Body of pancreas (tissue), 4 donors: ENCODE measurements around the gene CTTNBP2. TPM values are rescaled to one million over a fixed set of nuclear protein-coding genes. Genes with fewer than 3 reads are reported as not detected.
A peak's percentile ranks its signal among the peaks of the same experiment; 100 is the strongest.

Source experiments
- ATAC-seq: fragments of 150-250 bp; one replicate; pipeline ENCODE4 v1.9.1; 2016
- DNase-seq, 4 donors: peaks; one replicate each; pipeline ENCODE4 v3.0.0-alpha.2; 2019
- H3K27ac ChIP-seq, 4 donors: fragments of 200-600 bp; sonication (generic); 1 replicate in 3 of 4; 2 replicates in 1 of 4; pipeline versions ENCODE4 v1.5.1 to v1.6.1; 2016 to 2019; ENCODE audit warnings: mild to moderate bottlenecking in 1 of 4, mixed read lengths in 1 of 4, moderate library complexity in 1 of 4
- H3K27me3 ChIP-seq, 2 donors: fragments of 200-600 bp; sonication (generic); one replicate each; pipeline ENCODE4 v1.6.0; 2016; ENCODE audit warnings: mild to moderate bottlenecking in 1 of 2
- H3K36me3 ChIP-seq, 2 donors: fragments of 200-600 bp; sonication (generic); replicated peaks in 1 of 2; 2 replicates each; pipeline ENCODE4 v1.5.1; 2016; ENCODE audit warnings: low read depth in 2 of 2; ENCODE audit not compliant: insufficient read depth in 1 of 2
- H3K4me1 ChIP-seq: fragments of 200-600 bp; sonication (generic); one replicate; pipeline ENCODE4 v1.6.0; 2016
- H3K4me3 ChIP-seq, 2 donors: fragments of 200-600 bp; sonication (generic); 1 replicate in 1 of 2; 2 replicates in 1 of 2; pipeline ENCODE4 v1.5.1; 2016 to 2019
- H3K9me3 ChIP-seq, 3 donors: fragments of 200-600 bp; sonication (generic); 1 replicate in 2 of 3; 2 replicates in 1 of 3; pipeline ENCODE4 v1.5.1; 2016
- POLR2A ChIP-seq, 3 donors: fragments of 450-650 bp; IDR thresholded peaks; one replicate each; pipeline ENCODE4 v1.6.1; 2016; ENCODE audit warnings: antibody characterized with exemption in 3 of 3, mild to moderate bottlenecking in 2 of 3
- WGBS, 2 donors: methylation state at CpG; one replicate each; pipeline ENCODE4 v1.1.5; 2017; 5-methylcytosine and 5-hydroxymethylcytosine counted together
- intact Hi-C: fragments of 100-400 bp; cut with DNase I; formaldehyde crosslinking; loops from one replicate; pipeline ENCODE4 v1.15.1; 2023
- total RNA-seq, 2 donors: library from RNA; depleted of rRNA; stranded (reverse); fragments of >200 nt; gene quantifications; one replicate each; pipeline ENCODE4 v1.1.0, GENCODE V29; 2016
- TF ChIP-seq, protein P1 (sequence below), 7 experiments: fragments of 450-650 bp in 4 of 7; fragments of 200-600 bp in 3 of 7; sonication (generic) in 3 of 7; IDR thresholded peaks; one replicate each; pipeline ENCODE4 v1.5.1; 2016 to 2019; ENCODE audit warnings: antibody characterized with exemption in 7 of 7

Gene CTTNBP2
- total RNA-seq, 2 donors from 2014 or later, result 18.5 to 25.7 TPM

DNA sequence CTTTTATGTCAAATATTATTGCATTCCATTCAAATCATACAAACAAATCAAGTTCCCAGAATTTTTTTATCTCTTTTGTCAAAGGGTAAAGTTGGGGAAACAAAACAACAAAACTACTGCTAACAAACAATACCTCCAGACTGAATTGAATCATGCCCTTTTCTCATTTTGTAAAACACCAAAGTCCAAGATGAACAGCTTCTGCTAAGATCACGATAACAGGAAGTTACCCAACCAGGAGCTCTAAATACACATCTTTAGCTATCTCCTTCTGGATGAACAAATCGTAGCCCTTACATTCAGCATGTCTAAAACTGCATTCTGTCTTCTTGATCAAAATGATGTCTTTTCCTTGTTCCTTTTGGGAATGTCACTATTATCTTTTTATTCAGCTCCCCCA, 97.4 kb downstream of the CTTNBP2 start:
- no peaks in the 10 kb centered on the region for H3K9me3 ChIP-seq
- intact Hi-C loops, result no loop called here
- DNase-seq, result no peak
- no peaks in the 10 kb centered on the region for H3K36me3 ChIP-seq
- WGBS, 2 donors, result 68 to 86% methylated on average over 2 of the region's 2 CpGs
- no peaks in the 10 kb centered on the region for H3K27me3 ChIP-seq
- no peak overlapping the region for H3K4me3 ChIP-seq
- TF ChIP-seq, protein P1, sequence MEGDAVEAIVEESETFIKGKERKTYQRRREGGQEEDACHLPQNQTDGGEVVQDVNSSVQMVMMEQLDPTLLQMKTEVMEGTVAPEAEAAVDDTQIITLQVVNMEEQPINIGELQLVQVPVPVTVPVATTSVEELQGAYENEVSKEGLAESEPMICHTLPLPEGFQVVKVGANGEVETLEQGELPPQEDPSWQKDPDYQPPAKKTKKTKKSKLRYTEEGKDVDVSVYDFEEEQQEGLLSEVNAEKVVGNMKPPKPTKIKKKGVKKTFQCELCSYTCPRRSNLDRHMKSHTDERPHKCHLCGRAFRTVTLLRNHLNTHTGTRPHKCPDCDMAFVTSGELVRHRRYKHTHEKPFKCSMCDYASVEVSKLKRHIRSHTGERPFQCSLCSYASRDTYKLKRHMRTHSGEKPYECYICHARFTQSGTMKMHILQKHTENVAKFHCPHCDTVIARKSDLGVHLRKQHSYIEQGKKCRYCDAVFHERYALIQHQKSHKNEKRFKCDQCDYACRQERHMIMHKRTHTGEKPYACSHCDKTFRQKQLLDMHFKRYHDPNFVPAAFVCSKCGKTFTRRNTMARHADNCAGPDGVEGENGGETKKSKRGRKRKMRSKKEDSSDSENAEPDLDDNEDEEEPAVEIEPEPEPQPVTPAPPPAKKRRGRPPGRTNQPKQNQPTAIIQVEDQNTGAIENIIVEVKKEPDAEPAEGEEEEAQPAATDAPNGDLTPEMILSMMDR (IDR thresholded peaks at IDR 0.05), result no peak
- no peak for TF ChIP-seq POLR2A (IDR thresholded peaks at IDR 0.05)
- H3K27ac ChIP-seq, result no peak overlapping the region
- ATAC-seq, result no peak
- no peaks in the 10 kb centered on the region for H3K4me1 ChIP-seq

DNA sequence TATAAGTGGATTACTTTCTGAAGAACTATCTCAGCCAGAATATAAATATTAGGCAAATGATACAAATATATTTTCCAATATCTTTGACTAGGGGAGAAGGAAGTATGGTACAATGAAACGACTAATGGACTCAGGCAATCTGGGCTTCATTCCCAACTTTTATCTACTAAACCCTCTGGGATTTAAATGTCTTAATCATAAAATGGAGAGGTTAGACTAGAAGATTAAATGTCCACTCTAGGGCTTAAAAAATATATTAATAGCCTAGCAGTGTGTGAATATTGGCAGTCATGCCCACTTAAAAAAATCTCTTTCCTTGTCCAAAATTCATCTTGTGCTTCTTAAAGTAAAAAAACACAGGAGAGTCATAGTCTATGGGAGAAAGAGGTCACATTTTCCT, 98.3 kb downstream of the CTTNBP2 start:
- Histone ChIP-seq H3K36me3 (no peaks in the 10 kb centered on the region), H3K27ac (no peak overlapping the region), H3K9me3 (no peaks in the 10 kb centered on the region), H3K4me3 (no peak overlapping the region), H3K27me3 (no peaks in the 10 kb centered on the region), H3K4me1 (no peaks in the 10 kb centered on the region)
- DNase-seq (no peak), ATAC-seq (no peak)
- intact Hi-C loops, result no loop called here
- TF ChIP-seq, protein P1 (IDR thresholded peaks at IDR 0.05), result no peak
- TF ChIP-seq POLR2A (IDR thresholded peaks at IDR 0.05), result no peak
- WGBS, 2 donors, result 16 to 18% methylated on average over 1 of the region's 1 CpG

DNA sequence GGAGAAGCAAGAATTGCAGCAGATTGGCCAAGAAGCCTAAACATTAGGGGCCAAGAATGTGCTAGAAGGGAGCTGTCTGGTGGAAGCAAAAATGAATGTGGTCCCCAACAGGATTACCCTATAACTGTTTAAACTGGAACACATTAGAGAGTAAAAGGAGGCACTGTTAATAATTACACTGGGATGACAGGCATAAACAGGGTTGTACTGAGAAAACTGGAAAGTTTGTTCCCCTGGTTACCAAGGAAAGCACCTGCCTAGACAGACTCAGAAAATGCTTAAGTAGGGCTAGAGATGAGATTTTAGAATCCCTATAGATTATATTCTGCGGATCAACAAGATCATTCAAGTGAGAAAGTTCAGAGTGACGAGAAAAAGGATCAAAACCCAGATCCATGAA, 100.8 kb downstream of the CTTNBP2 start:
- H3K36me3 ChIP-seq, result no peaks in the 10 kb centered on the region
- no peaks in the 10 kb centered on the region for H3K27me3 ChIP-seq
- no peak for DNase-seq
- ATAC-seq, result no peak
- H3K9me3 ChIP-seq, result no peaks in the 10 kb centered on the region
- WGBS, 2 donors, result 87 to 91% methylated on average over 2 of the region's 2 CpGs
- no peak for TF ChIP-seq POLR2A (IDR thresholded peaks at IDR 0.05)
- TF ChIP-seq, protein P1 (IDR thresholded peaks at IDR 0.05), result no peak
- intact Hi-C loops, result no loop called here
- H3K27ac ChIP-seq, result no peak overlapping the region
- no peaks in the 10 kb centered on the region for H3K4me1 ChIP-seq
- no peak overlapping the region for H3K4me3 ChIP-seq

GRCh38 chr7:117771756-117772155, 101.5 kb downstream of the CTTNBP2 start:
- Histone ChIP-seq H3K9me3 (no peaks in the 10 kb centered on the region), H3K4me3 (no peak overlapping the region), H3K4me1 (no peaks in the 10 kb centered on the region), H3K36me3 (no peaks in the 10 kb centered on the region), H3K27me3 (no peaks in the 10 kb centered on the region), H3K27ac (no peak overlapping the region)
- TF ChIP-seq POLR2A (IDR thresholded peaks at IDR 0.05), result no peak
- TF ChIP-seq, protein P1 (IDR thresholded peaks at IDR 0.05), result no peak
- 55 to 82% methylated on average over 4 of the region's 4 CpGs for WGBS, 2 donors
- intact Hi-C loops, result no loop called here
- no peak for ATAC-seq
- DNase-seq, result peak in 1 of 4 donors; percentile 9

- H3K4me1 ChIP-seq, result no peaks in the 10 kb centered on the region
- H3K27me3 ChIP-seq, result no peaks in the 10 kb centered on the region
- H3K4me3 ChIP-seq, result no peak overlapping the region
- DNase-seq (no peak), ATAC-seq (no peak)
- no peak overlapping the region for H3K27ac ChIP-seq
- no peaks in the 10 kb centered on the region for H3K9me3 ChIP-seq
- H3K36me3 ChIP-seq, result no peaks in the 10 kb centered on the region
- intact Hi-C loops, result no loop called here
- TF ChIP-seq, protein P1 (IDR thresholded peaks at IDR 0.05), result no peak
- no peak for TF ChIP-seq POLR2A (IDR thresholded peaks at IDR 0.05)
- 27 to 100% methylated on average over 1 of the region's 1 CpG for WGBS, 2 donors
Observed at GRCh38 chr7:117769085-117769484, 104.2 kb downstream of the CTTNBP2 start.
